Activated naive CD4-positive, alpha-beta T cell (primary cell): ENCODE measurements around the gene GPR15LG.
"Not testable (repeated sequence)": the region's sequence is repeated elsewhere in the genome, so short reads cannot be mapped to it uniquely, and the experiment has no call there.

Experiments used
- DNase-seq, 4 experiments: peaks; one replicate each; lab custom pipeline; 2025; lab: John Stamatoyannopoulos, UW

The GPR15LG gene

DNA sequence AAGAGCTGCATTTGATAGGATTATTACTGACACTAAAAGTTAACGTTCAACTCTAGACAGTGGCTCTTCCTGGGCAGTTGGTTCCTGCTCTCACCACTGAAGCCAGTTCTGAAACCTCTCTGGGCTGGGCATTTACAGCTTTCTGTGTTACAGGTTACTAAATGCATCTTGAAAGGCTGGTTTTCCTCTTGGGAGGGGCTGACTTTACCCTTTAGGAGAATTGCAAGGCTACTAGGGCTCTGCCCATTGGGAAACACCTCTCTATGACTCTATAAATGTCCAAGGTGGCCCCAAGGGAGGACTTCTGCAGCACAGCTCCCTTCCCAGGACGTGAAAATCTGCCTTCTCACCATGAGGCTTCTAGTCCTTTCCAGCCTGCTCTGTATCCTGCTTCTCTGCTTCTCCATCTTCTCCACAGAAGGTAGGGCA lies at the start of gene GPR15LG:
GPR15LG (plus strand) TSS at position 301 of the 429 bp plus-strand sequence; CDS start at position 352, 51 bp downstream.
- no peak for DNase-seq

DNA sequence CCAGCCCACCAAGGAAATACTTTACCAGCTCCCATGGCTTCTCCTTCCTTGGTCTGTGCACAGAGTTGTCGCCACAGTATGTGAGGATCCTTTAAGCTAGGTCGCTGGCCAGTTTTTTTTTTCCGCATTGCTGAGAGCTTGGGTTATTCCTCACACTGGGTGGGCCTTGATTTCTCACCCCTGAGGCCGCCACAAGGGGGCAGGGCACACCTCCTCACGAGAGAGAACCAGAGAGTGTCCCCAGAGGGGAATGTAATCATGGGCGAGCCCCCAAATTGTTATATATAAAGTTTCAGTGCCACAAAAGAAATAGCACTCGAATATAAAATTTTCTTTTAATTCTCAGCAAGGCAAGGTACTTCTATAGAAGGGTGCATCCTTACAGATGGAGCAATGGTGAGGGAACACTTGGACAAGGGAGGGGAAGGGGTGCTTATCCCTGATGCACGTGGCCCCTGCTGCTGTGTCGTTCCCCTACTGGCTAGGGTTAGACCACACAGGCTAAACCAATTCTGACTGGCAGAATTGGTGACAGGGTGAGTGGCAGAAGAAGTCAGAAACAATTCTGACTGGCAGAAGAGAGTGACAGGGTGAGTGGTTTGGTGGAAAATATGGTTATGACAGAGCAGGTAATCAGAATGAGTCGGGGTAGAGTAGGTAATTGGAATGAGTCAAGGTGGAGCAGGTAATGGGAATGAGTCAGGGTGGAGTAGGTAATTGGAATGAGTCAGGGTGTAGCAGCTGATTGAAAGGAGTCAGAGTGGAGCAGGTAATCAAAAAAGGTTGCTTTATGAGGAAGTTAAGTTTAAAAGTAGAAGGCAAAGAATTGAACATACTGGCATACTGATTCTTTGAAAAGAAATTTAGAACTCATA lies 47.5 kb upstream of the GPR15LG start:
- not testable (repeated sequence) for DNase-seq

DNA sequence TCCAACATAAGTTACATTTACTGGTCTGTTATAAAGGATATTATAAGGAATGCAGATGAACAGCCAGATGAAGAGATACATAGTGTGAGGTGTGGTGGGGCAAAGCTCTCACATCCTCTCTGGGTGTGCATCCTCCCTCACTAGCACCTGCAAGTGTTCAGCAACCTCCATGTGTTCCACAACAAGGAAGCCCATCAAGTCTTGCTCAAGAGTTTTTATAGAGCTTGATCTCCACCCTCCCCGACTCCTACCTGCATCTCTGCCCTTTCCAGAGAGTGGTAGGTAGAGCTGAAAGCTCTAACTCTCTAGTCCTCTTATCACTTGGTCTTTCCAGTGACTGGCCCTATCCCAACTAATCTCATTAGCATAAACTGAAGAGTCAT lies 46.8 kb upstream of the GPR15LG start:
- DNase-seq: no peak

DNA sequence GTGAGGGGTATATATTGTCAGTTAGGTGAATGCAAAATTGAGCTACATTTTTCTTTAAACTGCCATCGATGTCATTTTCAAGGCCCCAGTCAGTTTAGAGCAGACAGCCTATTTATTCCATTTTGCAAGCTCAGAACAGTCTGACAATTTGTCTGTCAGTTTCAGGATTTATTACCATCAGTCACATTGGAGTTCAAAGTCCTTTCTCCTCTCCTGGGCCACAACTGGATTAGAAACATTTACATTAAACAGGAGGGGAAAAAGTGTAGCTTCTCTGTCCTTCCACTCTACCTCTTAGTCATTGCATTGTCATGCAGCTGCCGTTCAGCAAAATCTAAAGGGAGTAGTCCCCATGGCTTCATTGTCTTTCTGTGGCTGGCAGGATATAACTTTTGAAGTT lies 37.8 kb upstream of the GPR15LG start:
- no peak for DNase-seq

DNA sequence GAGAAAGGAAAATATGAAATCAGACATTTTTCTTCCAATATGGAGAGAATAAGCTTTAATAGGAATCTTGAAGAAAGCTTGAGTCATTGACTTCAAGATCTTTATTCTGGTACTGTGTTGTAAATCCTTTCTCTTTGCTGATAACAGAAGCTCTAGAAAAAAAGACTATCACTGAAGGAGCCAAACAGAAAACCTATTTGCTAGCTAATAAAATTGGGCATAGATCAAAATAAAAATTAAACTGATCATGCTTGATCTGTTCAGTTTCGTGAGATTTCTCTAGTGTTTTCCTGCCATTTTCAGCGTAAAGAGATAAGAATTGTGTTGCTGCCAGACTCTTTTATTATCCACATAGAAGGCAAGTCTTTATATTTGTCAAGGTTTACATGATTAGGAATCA lies 35.8 kb upstream of the GPR15LG start:
- DNase-seq: no peak

DNA sequence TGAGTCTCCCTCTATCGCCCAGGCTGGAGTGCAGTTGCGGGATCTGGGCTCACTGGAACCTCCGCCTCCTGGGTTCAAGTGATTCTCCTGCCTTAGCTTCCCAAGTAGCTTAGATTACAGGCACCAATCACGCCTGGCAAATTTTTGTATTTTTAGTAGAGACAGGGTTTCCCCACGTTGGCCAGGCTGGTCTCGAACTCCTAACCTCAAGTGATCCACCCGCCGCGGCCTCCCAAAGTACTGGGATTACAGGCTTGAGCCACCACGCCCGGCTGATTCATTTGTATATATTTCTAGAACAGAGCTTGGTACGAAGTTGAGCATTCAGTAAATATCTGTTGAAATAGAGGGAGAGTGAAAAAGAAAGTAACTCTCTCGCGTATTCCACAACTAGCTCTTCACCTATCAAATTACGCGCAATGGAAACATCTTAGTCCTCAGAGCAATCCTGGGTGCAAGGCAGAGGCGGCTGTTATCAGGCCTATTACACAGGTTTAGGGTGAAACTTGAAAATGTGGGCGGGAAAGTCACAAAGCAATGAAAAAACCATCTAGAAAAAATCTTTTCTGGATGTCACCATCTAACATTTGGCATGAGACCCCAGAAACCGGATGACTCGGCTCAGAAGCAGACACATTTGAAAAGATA lies 35.0 kb upstream of the GPR15LG start:
- DNase-seq: peak in 3 of 4 experiments; percentile 5 to 26 (median 22)

DNA sequence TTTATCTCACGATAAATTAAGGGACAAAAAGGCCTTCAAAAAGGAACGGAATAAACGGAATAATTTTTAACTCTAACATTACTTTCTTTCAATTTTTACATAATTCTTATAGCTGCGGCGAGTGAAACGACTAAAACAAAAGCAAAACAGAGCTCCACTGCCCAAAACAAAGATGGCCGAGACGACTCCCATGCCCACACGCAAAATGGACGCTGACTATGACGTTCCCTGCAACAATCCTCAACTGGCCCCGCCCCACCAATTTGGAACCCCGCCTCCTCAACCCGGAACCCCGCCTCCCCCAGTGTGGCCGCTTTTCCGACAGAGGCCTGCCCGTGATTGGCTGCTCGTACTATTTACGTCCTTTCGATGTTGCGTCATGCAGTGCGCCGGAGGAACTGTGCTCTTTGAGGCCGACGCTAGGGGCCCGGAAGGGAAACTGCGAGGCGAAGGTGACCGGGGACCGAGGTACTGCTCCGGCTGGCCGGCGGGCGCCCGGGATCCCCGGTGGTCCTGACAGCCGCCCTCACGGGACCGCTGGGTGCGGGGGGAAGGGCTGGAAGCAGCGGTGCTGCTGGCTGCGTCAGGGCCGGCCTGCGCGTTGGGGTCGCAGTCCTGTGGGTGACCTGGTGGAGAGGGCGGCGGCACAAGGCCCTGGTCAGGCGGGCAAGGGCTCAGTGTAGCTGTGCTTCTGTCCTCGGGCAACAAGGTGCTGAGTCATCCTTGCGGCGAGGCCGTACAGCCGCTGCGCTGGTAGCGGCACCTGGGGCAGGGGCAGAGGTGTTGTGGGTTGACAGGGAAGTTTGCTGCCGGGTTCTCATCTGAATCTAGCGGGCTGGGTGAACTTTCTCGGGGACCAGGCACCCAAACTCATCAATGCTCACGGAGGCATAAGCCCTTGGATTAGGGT lies 34.2 kb upstream of the GPR15LG start, which contains the start of gene GHITM:
GHITM (plus strand) TSS at position 384 of the 910 bp plus-strand sequence. CDS start 1,992 bp downstream, outside the sequence.
- peak; percentile 95 to 99 (median 98) for DNase-seq

DNA sequence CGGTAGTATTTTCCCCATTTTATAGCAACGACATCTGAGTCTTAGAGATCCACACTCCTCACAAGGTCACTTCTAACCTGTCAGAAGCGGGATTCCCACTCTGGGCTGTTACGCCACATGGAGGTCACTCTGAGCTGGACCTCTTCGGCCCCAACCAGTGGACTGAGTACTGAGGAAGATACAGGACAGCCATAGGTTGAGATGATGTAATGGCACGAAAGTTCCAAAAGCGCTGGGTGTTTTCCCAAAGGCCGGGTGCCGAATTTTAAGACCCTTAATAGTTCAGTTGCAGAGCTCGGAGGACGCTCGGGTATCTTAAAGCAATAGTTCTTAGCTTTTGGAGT lies 33.6 kb upstream of the GPR15LG start:
- no peak for DNase-seq

DNA sequence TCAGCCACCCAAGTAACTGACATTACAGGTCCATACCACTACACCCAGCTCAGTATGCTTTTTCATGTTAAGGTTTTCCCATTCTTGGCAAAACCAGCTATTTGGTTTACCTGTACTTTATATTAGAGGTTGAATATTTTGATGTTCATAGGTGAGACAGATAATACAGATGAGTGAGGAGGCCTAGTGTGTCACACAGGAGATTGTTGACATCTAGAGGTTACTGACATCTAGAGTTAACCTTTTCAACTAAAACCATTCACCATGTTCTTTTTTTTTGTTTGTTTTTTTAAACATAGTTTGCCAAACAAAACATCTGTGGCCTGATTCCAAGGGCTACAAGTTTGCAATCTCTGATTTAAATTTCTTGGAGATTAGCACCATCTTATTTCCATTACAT lies 26.3 kb upstream of the GPR15LG start:
- no peak for DNase-seq

DNA sequence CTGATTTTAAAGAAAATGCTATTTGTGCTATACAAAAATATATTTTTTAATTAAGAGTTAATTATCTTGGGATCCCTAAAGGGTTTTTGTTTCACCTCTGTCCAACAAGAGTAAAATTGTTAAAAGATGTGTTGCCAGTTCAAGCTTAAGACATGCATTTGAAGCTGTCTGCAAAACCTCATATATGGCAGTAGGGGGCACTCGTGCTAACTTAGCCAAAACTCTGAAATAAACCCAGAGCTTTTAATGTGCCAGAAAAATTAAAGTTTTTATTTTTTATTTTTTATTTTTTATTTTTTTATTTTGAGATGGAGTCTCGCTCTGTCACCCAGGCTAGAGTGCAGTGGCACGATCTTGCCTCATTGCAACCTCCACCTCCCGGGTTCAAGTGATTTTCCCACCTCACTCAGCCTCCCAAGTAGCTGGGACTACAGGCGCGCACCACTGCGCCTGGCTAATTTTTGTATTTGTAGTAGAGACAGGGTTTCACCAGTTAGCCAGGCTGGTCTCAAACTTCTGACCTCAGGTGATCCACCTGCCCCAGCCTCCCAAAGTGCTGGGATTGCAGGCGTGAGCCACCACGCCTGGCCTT lies 25.5 kb upstream of the GPR15LG start:
- DNase-seq: not testable (repeated sequence)

DNA sequence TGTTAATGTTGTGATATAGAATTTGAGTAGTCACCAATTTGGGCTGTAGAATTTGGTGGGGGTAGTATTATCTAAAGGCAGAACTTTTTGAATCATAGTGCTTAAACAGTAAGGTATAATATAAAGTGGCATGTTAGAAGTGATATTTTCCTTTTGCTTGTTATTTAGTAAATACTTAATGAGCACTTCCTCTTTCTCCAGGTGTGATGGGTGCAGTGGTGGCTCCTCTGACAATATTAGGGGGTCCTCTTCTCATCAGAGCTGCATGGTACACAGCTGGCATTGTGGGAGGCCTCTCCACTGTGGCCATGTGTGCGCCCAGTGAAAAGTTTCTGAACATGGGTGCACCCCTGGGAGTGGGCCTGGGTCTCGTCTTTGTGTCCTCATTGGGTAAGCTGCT lies 23.7 kb upstream of the GPR15LG start:
- DNase-seq: no peak

DNA sequence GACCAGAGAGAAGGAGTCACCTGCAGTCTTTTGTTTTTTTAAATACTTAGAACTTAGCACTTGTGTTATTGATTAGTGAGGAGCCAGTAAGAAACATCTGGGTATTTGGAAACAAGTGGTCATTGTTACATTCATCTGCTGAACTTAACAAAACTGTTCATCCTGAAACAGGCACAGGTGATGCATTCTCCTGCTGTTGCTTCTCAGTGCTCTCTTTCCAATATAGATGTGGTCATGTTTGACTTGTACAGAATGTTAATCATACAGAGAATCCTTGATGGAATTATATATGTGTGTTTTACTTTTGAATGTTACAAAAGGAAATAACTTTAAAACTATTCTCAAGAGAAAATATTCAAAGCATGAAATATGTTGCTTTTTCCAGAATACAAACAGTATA lies 20.8 kb upstream of the GPR15LG start:
- DNase-seq: no peak

DNA sequence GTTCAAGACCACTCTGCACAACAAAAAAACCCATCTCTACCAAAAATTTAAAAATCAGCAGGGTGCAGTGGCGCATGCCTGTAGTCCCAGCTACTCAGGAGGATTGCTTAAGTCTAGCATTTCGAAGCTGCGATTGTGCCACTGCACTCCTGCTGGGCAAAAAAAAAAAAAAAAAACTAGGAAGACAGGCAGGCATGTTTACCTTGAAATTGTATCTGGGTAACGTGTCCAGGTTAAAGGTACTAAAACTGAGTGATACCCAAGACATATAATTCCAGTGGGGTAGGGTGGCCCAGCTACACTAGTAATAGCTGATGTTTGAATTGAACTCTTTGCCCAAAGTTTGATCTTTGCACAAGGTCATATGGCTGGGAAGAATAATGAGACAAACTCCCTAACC lies 18.1 kb upstream of the GPR15LG start:
- DNase-seq: no peak

DNA sequence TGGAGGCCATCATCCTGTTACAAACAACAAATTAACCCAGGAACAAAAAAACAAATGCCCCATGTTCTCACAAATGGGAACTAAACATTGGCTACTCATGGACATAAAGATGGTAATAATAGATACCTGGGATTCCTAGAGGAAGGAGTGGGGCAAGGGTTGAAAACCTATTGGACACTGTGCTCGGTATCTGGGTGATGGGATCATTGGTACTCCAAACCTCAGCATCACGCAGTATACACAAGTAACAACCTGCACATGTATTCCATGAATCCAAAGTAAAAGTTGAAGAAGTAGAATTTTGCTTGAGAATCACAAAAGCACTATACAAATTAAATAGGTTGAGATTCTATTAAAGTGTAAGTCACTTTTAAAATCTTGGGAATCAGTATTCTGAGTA lies 17.6 kb upstream of the GPR15LG start:
- DNase-seq: no peak

DNA sequence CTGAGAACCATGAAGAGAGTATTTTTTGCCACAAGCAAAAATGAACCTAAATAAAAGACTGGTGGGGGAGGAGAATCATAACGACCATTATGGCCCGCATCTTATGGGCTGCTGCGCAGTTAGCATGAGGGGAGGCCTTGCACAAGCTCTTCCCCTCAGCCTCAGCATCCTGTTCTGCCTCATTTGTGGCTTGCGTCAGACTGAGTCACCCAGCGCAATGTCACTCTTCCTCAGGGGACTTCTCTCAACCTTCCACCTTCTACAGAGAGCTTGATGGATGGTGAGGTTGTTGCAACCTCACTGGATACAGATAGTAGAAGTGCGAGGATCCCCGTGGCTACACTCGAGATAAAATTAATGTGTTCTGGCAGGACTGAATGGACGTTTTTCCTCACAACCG lies 16.8 kb upstream of the GPR15LG start:
- peak in 1 of 4 experiments; percentile 9 for DNase-seq

DNA sequence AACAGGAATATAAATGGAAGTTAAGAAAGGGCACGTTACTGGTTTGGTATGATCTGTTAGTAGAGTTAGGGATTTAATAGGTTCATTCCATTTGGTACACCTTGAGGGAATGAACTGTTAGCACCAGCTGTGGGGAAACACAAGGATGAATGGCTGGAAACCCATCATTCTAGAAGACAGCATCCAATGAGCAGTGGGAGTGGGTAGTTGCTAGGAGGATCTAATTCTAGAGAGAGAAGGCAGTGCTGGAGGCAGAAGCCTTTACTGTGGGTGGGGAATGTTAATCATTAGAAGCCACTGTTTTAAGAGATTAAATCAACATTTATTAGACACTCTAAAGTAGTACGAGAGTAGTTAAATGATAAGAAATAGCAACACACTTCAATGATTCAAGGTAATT lies 15.5 kb upstream of the GPR15LG start:
- DNase-seq: no peak

DNA sequence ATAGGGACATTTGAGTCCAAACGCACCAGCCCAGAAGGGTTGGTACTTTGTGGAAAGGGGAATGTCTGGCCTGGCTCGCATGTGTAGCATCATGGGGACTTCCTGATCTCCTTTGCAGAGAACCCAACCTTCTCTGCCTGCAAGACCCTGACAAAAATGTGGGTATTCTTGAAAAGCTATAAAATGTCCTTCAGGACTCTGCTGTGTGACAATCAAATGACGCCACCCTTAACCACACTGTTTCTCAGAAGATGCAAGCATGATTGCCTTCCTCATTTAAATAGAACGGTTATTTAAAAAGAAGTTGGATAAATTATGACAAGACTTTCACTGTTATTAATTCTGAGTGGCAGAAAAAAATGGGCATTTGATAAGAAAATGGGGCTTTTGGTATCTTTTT lies 15.1 kb upstream of the GPR15LG start:
- no peak for DNase-seq

DNA sequence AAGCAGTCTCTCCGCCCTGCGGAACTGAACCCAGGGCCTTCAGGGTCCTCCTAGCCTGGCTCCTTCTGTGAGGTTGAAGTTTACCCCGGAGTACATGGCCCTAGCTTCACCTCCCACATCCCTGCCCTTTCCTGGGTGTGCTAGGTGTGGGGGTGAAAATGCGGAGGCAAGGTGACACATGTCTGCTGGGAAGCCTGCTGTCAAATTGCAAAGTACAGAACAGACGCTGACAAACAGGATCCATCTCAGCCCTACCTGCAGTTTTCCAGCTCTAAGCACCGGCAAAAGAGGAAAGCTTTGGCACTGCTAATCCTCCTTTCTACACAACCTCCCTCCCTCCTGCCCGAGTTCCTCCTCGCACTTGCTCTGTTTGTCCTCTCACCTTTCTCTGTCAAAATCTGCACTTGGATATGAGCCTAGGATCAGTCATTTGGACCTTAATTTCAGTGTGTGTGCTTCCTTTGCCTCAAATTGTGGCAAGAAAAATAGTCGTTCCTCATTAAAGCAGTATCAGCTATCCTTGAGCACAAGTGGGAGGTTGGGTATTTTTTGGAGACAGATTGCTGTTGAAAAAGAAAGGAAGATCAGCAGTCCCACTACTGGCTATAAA lies 14.4 kb upstream of the GPR15LG start:
- DNase-seq: no peak

DNA sequence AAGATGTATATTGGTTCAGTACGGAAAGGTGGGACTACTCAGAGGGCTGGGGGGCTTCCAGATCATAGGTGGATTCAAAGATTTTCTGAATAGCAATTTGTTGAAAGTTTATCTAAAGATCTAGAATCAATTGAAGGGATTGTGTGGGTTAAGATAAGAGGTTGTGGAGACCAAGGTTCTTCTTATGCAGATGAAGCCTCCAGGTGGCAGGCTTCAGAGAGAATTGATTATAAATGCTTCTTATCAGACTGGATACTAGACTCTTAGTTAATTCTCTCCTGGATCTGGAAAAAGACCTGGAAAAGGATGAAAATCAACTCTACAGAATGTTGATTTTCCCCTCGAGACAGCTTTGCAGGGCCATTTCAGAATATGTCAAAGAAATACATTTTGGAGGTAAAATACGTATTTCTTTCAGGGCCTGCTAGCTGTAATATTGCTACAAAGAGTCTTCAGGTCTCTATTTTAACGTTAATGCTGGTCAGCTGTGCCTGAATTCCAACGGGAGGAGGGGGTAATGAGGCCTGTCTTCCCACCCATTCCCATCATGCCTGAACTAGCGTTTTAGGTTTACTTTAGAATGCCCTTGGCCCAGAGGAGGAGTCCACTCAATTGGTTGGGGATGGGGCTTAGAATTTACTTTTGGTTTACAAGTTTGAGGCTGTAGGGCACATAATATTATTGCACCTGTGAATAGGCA lies 12.8 kb upstream of the GPR15LG start:
- DNase-seq: no peak

DNA sequence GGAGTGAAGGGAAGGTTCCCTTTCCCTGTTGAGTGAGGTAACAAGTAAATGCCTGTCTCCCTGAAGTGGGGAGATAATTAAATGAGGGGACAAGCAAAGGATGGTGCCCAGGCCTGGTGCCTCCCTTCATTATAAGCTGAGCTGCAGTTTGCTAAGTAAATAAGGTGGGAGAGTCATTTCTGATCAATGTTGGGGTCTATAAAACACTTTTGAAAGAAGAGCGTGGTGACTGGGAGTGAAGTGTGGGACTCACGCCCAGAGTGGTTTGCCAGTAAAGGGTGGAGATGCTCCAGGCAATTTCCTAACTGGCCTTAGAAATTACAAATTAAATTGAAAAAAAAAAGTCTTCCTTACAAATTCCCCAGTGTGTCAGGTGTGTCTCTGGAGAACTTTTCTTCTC lies 9.6 kb upstream of the GPR15LG start:
- no peak for DNase-seq

DNA sequence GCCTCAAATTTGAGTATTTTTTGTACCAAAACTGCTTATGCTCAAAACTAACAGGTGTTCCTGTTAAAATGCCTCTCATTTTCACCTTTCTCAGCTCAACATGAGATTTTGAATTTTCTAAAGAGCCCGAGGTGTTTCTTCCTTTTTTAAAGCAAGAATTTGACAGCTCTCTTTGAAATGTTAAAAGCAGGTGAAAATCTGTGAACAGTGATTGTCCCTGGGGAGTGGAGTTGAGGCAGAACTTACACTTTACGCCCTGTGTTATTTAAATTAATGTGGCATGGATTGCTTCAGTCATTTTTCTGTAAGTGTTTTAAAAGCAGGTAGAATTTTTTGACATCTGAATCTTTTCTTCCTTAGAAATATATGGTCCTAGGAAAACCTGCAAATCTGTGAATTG lies 9.2 kb upstream of the GPR15LG start:
- no peak for DNase-seq
